Limb (tissue), 2 donors: ENCODE results near the gene SCFD2.
"Not testable (repeated sequence)": the region's sequence is repeated elsewhere in the genome, so short reads cannot be mapped to it uniquely, and the experiment has no call there.

Source experiments
- DNase-seq, 2 donors: peaks; one replicate each; pipeline ENCODE4 v3.0.0-alpha.2; 2016; ENCODE audit errors: extremely low spot score in 2 of 2

The SCFD2 gene

DNA sequence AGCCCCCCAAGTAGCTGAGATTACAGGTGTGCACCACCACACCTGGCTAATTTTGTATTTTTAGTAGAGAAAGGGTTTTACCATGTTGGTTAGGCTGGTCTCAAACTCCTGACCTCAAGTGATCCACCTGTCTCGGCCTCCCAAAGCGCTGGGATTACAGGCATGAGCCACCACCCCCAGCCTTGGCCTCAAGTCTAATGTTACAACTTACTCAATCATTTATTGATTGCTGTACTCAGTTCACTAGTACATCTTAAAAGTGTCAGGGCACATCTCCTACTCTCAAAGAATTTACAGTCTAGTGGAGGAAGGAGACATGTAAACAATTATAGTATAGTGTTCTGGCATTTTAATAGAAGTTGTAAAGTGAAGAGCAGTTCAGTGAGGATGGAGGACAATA is 19.5 kb downstream of the SCFD2 start:
- not testable (repeated sequence) for DNase-seq

DNA sequence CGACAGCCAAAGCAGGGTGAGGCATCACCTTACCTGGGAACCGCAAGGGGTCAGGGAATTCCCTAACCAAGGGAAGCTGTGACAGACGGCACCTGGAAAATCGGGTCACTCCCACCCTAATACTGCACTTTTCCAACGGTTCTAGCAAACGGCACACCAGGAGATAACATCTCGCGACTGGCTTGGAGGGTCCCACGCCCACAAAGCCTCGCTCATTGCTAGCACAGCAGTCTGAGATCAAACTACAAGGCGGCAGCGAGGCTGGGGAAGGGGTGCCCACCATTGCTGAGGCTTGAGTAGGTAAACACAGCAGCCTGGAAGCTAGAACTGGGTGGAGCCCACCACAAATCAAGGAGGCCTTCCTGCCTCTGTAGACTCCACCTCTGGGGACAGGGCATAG is 25.7 kb downstream of the SCFD2 start:
- DNase-seq = not testable (repeated sequence)

DNA sequence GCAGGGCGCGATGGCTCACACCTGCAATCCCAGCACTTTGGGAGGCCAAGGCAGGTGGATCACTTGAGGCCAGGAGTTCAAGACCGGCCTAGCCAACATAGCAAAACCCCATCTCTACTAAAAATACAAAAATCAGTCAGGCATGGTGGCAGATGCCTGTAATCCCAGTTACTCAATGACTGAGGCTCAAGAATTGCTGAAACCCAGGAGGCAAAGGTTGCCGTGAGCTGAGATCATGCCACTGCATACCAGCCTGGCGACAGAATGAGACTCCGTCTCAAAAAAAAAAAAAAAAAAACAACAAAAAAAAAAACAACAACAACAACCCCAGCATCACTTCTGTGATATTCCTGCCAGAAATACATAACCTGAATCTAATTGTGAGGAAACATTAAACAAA is 30.9 kb downstream of the SCFD2 start:
- DNase-seq = not testable (repeated sequence)

DNA sequence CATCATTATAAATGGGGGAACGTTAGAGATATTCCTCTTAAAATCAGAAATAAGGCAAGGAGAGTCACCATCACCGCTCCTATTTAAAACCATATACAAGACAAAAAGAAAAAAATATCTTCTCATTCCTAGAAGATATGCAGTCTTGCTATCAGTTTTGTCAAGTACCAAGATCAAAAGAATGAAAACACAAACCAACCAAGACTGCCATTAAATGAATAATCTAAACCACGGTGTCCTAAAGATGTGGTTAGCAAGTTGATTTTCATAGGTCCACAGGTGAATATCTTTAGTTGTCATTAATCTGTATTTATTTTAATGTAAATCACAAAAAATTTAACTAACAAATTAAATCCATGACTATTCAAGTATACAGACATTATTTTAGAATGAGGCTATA is 39.3 kb downstream of the SCFD2 start:
- no peak for DNase-seq

DNA sequence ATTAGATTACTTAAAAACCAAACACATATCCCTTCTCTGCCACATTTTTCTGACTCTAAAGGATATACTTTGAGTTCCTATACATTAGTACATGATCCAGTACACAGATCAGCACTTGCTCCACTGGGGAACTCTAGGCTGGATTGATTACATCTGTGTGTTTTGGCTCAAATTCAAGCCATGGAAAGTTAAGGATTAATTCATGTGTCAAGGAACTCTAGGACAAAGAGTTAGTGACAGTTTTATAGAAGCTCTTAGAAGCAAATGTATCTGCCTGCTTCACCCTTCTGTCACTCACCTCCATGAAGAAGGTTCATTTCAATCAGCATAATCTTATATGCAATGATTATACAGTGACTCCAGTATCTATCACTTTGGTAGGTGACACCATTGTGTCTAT is 43.2 kb downstream of the SCFD2 start:
- no peak for DNase-seq

DNA sequence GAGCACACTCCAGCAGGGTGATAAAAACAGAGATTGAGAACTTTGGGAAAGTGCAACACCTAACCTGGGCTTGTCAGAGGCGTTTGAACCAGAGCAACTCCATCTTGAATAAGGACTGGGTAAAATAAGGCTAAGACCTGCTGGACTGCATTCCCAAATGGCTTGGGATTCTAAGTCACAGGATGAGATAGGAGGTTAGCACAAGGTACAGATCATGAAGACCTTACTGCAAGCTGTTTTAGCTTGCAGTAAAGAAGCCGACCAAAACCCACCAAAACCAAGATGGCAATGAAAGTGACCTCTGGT is 43.9 kb downstream of the SCFD2 start:
- no peak for DNase-seq

DNA sequence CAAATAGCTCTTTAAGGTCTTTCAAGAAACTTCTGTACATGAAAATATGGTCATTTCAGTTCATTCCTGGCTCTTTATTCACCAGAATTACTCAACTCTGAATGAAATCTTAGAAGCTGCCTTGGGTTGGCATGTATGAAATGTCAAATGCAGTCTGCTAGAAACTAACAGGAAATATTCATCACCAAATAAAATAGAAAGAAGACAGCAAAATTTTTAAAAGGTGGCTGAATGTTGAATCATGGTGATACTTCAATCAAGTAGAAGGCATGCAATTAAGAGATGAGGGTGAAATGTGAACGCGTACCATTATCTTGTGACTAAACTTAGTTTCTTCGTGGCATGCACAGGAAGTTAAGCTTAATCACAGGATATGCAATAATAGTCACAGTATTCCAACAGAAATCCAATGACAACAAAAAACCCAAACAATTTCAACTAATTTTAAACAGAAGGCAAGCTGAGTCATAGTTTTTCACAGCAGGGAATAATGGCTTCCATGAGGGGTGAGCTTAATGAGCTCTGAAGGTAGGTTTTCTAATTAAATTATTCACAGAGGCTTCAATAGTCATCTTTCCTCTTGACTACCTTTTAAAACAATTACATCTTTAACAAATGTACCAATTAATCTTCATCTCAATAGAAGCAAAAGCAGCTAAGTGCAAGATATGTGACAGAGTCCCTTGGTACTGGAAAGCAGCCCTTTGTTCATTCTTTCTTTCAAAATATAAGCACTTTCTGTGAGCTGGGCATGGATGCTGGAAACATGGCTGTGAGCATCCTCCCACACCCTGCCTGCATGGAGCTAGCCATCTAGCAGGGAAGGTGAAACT is 44.5 kb downstream of the SCFD2 start:
- DNase-seq = no peak

DNA sequence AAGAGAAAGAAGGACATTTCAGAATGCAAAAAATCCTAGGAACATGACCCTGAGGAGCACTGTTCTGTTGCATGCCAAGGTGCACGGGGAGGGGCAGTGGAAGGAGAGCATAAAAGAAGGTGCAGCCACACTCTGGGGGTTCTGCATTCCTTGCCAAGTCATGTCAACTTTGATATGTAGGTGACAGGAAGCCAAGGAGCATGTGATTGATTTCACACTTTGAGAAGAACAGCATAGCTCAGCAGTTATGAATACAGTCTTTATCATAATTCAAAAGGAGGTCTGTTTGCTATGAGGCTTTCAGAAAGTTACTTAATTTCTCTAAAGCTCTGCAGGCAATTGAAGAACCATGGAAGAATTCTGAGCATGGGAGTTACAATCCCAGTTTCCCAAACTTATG is 50.6 kb downstream of the SCFD2 start:
- no peak for DNase-seq

DNA sequence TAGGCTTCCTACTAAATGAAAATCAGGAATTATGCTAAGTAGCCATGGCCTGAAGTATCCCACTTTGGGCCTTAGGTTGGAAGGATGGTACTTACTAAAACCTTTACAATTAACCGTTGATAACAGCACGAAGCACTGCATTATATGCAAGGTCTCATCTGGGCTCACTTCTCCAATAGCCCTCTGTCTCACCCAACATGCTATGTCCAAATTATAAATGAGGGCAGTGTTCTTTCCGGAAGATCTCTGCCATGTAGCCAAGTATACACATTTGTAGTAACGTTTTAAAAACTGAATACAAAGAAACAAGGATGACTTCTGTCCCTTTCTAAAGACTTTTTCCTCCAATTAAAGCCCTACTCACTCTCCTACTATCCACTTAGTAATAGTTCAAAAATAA is 51.6 kb downstream of the SCFD2 start:
- DNase-seq = no peak

DNA sequence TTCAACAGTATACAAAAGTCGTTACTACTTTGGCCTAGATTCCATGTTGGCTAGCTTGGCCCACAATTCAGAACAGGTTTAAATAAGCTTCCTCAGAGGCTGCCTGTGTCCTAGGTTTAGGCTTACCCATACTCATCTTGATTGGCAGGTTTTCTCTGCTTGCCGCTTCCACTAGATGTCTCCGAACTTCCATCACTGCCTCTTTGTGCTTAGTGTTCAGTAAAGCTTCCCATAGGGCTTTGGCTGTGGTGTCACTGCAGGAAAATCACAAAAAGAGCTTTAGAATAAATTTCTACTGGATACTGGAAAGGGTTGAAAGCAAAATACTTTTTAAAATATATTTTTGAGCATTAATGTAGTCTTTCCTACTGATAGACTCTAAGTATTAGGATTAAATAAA is 52.4 kb downstream of the SCFD2 start:
- no peak for DNase-seq

DNA sequence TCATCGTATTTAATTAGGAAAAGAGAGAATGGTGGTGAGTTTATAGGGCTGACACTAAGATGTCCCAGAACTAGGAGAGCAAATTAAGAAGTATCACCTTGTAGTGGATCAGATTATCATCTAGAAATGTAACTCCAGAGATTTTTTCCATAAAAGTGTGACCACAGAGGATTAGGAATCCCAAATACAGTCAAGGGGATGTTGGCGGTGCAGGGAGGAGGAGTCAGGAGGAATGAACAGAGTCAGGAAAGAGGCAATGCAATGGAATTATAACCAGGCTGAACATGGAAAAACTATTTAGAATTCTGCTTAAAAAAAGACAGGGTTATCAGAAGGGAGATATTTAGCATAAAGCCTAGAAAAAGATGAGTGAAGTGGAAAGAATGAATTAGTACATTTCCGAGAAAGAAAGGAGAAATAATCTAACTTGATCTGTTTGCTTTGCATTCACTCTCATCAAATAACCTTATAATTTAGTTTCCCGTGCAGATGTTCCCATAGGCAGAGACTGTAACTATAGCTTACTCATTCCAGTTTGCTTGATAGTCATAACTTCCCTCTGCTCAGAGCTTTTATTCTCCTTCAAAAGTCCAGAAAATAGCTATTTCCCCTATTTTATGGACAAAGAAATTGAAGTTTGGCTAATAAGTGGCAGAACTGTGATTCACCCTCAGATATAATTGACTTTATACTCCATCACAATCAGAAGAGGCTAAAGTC is 56.4 kb downstream of the SCFD2 start:
- no peak for DNase-seq

DNA sequence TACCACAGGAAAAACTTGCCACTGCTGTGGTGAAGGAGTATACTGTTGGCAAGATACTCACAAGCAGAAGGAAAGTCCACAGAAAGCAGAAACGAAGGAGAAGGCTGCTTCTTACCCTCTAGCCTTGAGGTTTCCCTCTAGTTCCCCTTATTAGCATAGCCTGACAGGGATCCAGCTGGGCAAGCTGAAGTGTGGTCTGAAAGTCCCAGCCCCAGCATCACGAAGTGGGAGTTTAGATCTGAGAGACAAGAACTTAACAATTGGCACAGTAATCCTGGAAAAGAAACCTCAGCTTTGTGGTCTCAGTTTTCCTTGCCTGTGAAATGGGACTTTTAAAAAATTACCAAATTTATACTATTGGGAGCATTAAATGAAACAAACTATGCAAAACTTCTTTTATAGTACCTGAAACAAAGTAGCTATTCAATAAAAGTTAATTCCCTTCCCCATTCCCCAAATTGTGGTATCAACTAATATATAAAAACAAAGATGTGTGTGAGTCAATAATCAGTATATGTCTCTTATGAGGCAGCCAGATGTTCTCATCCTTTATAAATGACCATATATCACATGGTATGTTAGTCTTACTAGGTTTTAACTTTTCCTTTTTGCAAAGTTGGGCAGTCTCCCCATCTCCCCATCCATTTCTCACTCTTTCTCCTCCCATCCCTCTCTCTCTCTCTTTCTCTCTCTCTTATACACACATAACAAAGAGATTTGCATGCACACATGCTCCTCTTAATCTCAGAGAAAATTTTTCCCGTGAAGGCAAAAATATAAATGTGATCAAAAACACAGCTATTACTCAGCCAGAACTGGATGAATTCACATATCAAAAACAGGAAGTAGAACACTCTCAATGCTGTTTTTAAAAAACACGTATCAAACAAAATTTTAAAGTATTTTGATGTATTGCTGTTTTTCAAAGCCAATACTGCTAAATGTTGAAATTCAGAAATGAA is 57.8 kb downstream of the SCFD2 start:
- no peak for DNase-seq

DNA sequence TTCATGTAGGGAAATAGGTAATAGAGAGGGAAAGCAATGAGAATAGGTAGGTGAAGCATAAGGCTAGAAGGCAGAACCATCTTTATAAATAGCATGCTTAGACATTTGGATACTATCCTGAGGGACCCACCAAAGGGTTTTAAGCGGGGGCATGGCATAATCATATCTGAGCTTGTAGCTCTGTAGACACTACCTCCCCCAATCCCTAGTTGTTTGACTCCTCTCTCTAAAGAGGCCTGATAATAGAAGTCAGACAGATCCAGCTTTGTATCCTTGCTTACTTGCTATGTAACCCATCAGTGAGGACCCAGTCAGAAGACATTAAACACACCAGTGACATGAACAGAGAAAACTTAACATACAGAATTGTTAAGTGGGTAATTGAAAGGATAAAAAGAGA is 58.7 kb downstream of the SCFD2 start:
- no peak for DNase-seq

DNA sequence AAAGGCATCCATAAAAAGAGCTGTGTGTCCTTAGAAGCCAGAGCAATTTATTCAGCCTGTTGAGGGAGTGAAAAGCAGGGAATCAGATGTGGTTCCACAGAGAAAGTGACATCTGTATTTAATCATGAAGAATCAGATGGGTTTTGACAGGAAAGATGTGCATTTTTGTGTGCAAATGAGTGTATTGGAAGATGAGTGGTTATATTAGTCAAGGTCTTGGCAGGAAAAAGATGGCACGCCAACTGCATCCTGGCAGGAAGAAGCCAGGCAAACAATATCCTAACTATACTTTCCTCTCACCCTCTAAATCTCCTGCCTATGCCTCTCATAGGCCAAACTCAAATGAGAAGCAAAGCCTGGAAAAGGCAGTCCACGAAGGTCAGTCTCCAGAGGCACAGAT is 59.1 kb downstream of the SCFD2 start:
- no peak for DNase-seq

DNA sequence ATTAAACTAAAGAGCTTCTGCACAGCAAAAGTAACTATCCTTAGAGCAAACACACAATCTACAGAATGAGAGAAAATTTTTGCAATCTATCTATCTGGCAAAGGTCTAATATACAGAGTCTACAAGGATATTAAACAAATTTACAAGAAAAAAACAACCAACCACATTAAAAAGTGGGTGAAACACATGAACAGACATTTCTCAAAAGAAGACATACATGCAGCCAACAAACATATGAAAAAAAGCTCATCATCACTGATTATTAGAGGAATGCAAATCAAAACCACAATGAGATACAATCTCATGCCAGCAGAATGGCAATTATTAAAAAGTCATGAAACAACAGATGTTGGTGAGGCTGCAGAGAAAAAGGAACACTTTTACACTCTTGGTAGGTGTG is 73.7 kb downstream of the SCFD2 start:
- DNase-seq = not testable (repeated sequence)

DNA sequence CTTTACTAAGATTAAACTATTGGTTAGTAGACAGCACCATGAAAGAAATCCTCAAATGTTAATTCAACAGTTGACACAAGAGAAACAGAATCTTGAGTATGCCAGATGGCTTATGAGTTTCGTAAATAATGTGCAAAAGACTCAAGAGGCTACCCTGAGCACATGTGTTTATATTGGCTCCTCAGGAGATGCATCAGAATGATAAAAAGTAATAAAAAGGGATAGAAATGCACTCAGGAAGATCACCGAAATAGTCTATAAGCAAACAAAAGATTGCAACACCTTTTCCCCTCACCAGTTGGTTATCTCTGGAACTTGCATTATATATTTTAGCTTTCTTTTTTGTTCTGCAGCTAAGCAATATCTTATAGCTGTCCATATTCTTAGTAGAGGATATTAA is 84.4 kb downstream of the SCFD2 start:
- DNase-seq = no peak

DNA sequence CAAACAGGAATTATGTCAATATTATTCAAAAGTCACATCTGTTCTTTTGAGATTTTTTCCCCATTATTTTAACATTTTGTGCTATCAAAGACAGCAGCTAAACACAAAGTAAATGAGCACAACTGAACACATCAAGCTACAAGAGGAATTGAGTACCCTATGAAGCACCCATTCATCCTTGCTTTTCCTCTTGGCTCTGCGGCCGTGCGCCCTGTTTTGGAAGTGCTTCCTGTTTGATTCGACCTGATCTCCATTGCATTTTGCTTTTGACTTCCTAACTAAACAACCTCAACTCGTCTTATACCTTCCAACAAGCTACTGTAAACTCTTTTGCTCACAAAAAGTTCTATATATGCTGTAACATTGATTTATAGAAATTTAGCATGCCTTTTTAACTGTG is 85.0 kb downstream of the SCFD2 start:
- no peak for DNase-seq

DNA sequence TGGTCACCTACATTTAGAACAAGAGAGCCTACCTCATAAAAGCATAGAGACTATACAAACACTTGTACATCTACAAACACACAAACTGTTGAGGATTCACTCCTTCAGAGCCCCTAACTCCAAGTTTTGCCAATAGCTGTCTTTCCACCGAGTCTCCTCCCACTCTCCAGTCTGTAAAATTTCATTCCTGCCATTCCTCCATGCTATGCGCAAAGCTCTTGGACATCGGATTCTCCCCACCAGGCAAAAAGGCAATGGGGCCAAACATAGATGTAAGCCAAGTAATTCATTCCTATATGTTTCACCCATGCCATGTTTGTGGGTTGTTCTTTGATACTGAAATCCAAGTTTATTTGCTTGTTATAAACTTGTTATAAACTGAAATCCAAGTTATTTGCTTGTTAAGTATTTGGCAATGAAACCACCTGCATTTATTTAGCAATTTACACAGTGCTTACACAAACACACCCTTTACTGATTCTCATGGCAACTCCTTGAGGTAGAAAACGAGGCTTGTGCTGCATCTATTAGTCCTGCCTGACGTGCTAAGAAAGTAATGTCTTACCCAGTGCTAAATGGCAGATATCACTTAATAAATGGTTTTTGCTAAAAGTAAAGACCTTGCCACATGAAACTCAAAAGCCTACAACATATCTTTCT is 91.1 kb downstream of the SCFD2 start:
- no peak for DNase-seq

DNA sequence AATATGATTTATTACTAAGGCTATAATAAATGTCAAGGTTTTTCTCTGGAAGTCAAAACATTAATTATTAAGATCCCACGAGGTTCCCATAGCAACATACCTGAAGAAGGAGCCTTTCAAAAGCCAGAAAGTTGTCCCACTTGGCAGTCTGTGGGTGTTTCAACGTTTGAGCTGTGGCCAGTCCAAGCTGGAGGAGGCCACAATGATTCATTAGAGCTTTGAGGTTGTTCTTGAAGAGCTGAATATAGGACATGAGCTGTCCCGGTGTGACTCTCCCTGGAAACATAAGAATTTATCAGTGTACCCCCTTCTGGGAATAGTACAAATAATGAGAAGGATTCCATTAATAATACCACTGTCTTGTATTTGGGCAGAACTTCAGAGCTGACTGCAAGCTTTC is 92.1 kb downstream of the SCFD2 start:
- DNase-seq = no peak

DNA sequence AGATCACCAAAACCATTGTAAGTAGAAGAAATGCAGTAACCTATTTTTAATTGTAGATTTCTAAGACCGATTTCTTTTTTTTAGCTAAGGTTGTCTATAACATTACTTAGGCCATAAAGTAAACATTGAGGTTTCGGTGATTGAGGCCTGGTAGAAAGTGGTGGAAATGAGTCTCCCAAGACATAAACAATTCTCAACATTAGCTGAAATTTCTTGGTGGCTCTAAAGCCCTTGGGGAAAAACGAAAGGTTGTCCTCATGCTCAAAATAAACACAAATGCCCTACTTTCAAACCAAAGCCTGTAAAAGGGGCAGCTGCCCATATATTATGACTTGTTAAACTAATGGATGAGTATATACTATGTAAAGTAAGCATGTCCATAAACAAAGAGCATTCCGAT is 98.8 kb downstream of the SCFD2 start:
- no peak for DNase-seq

DNA sequence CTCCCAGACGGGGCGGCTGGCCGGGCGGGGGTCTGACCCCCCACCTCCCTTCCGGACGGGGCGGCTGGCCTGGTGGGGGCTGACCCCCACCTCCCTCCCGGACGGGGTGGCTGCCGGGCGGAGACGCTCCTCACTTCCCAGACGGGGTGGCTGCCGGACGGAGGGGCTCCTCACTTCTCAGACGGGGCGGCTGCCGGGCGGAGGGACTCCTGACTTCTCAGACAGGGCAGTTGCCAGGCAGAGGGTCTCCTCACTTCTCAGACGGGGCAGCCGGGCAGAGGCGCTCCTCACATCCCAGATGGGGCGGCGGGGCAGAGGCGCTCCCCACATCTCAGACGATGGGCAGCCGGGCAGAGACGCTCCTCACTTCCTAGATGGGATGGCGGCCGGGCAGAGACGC is 109.9 kb downstream of the SCFD2 start:
- DNase-seq = not testable (repeated sequence)

DNA sequence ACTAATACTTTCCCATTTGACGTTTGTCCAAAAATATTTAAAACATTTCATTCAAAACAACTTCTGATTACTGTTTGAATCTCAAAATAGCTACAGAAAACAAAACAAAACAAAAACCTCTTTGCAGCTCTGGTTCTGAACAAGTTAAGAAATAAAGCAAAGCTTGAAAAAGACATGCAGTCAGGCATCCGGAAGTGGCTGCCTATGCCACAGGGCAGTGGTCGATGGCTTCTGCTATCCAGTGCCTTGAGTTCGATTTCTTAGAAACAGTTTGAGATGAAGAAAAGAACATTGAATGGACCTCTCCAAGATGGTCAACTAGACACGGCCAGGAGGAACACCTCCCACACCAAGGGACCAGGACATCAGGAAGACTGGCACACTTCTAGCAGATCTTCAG is 125.3 kb downstream of the SCFD2 start:
- DNase-seq = no peak
